ENCODE measurements around the gene CCDC116. TPM values are rescaled to one million over a fixed set of nuclear protein-coding genes. Genes with fewer than 3 reads are reported as not detected.
A peak's percentile ranks its signal among the peaks of the same experiment; 100 is the strongest.

CCDC116 gene
- total RNA-seq, 1 donor from 2014 or later: 0.69 TPM

GRCh38 chr22:21683401-21683811 lies 50.8 kb downstream of the CCDC116 start:
- Histone ChIP-seq H3K4me3 (no peak overlapping the region), H3K4me1 (no peaks in the 10 kb centered on the region), H3K9me3 (no peaks in the 10 kb centered on the region), H3K27ac (no peak overlapping the region), H3K36me3 (peaks cover 70% of the 10 kb centered on the region), H3K27me3 (no peaks in the 10 kb centered on the region)
- DNase-seq (no peak), ATAC-seq (no peak)
- intact Hi-C loops (cut with DNase I): no loop called here
- no peak for TF ChIP-seq CTCF (IDR thresholded peaks at IDR 0.05)

- no peaks in the 10 kb centered on the region for H3K4me1 ChIP-seq
- no peaks in the 10 kb centered on the region for H3K9me3 ChIP-seq
- H3K27ac ChIP-seq: no peak overlapping the region
- no peak for ATAC-seq
- no peak overlapping the region for H3K4me3 ChIP-seq
- no peak for TF ChIP-seq CTCF (IDR thresholded peaks at IDR 0.05)
- no peaks in the 10 kb centered on the region for H3K27me3 ChIP-seq
- intact Hi-C loops (cut with DNase I): no loop called here
- peaks cover 75% of the 10 kb centered on the region for H3K36me3 ChIP-seq
- DNase-seq: no peak
Measured at GRCh38 chr22:21684492-21685163, 52.1 kb downstream of the CCDC116 start.

GRCh38 chr22:21685164-21685513 lies 52.6 kb downstream of the CCDC116 start:
- Histone ChIP-seq H3K27me3 (no peaks in the 10 kb centered on the region), H3K4me3 (no peak overlapping the region), H3K4me1 (no peaks in the 10 kb centered on the region), H3K27ac (no peak overlapping the region), H3K9me3 (no peaks in the 10 kb centered on the region), H3K36me3 (peaks cover 75% of the 10 kb centered on the region)
- intact Hi-C loops (cut with DNase I): no loop called here
- DNase-seq: no peak
- ATAC-seq: no peak
- TF ChIP-seq CTCF (IDR thresholded peaks at IDR 0.05): no peak

- no peak for TF ChIP-seq CTCF (IDR thresholded peaks at IDR 0.05)
- H3K9me3 ChIP-seq: no peaks in the 10 kb centered on the region
- no peaks in the 10 kb centered on the region for H3K27me3 ChIP-seq
- no peak overlapping the region for H3K4me3 ChIP-seq
- H3K4me1 ChIP-seq: no peaks in the 10 kb centered on the region
- ATAC-seq (no peak), DNase-seq (no peak)
- H3K36me3 ChIP-seq: peaks cover 75% of the 10 kb centered on the region
- intact Hi-C loops (cut with DNase I): no loop called here
- H3K27ac ChIP-seq: no peak overlapping the region
Measured at GRCh38 chr22:21686193-21686608, 53.6 kb downstream of the CCDC116 start.

Small RNA genes within 50 kb of the gene (microRNA-seq; reads per million reads assigned to microRNA genes)
- gene MIR130B (ENCODE audit: borderline microRNAs expressed): 131 reads per million, percentile 68 among the genes with 10 or more reads in this experiment
- gene MIR301B (ENCODE audit: borderline microRNAs expressed): 2.5 reads per million, percentile 15 among the genes with 10 or more reads in this experiment

Other genes starting within 250 kb of the CCDC116 start
- 0.09 TPM for gene RIMBP3B, start 249.0 kb upstream of the CCDC116 start, total RNA-seq
- 5.1 TPM for gene HIC2, start 215.4 kb upstream of the CCDC116 start, total RNA-seq
- gene TMEM191C, start 165.4 kb upstream of the CCDC116 start, total RNA-seq: 4.0 TPM
- gene RIMBP3C, start 81.3 kb upstream of the CCDC116 start, total RNA-seq: 0.41 TPM
- 45.7 TPM for gene UBE2L3, start 65.0 kb upstream of the CCDC116 start, total RNA-seq
- gene YDJC, start 2.7 kb upstream of the CCDC116 start, total RNA-seq: 13.9 TPM
- gene SDF2L1, start 9.5 kb downstream of the CCDC116 start, total RNA-seq: 41.3 TPM
- 40.3 TPM for gene PPIL2, start 33.3 kb downstream of the CCDC116 start, total RNA-seq
- gene YPEL1, start 103.0 kb downstream of the CCDC116 start, total RNA-seq: 6.7 TPM
- 134 TPM for gene MAPK1, start 234.9 kb downstream of the CCDC116 start, total RNA-seq

All from upper lobe of right lung (tissue), 1 donor.